MM.1S (cell line): ENCODE data around the gene GP9.
"Not testable (repeated sequence)": the region's sequence is repeated elsewhere in the genome, so short reads cannot be mapped to it uniquely, and the experiment has no call there.

Experiments used
- DNase-seq: peaks from one replicate; pipeline ENCODE4 v3.0.0-alpha.2; 2015
- H2AFZ ChIP-seq: fragments of 300-600 bp; sonication (generic); 2 replicates; pipeline ENCODE4 v1.6.0; 2016; ENCODE audit warnings: antibody characterized with exemption, low read length
- H3F3A ChIP-seq: fragments of 300-600 bp; sonication (generic); 2 replicates; pipeline ENCODE4 v1.6.1; 2016; ENCODE audit warnings: mild to moderate bottlenecking, antibody characterized with exemption, low read length, moderate library complexity, mixed read lengths; ENCODE audit not compliant: insufficient read depth
- H3K27ac ChIP-seq: fragments of 300-600 bp; sonication (generic); 2 replicates; pipeline ENCODE4 v1.5.1; 2016; ENCODE audit warnings: mild to moderate bottlenecking, low read length
- H3K27me3 ChIP-seq: fragments of 300-600 bp; sonication (generic); replicated peaks from 2 replicates; pipeline ENCODE4 v1.6.0; 2016; ENCODE audit warnings: low read length; ENCODE audit not compliant: insufficient read depth
- H3K36me3 ChIP-seq: fragments of 300-600 bp; sonication (generic); replicated peaks from 2 replicates; pipeline ENCODE4 v1.6.1; 2016; ENCODE audit warnings: mild to moderate bottlenecking, low read length, mixed read lengths; ENCODE audit not compliant: insufficient read depth
- H3K4me1 ChIP-seq: fragments of 300-600 bp; sonication (generic); 2 replicates; pipeline ENCODE4 v1.6.1; 2016; ENCODE audit warnings: low read length, mixed read lengths
- H3K4me2 ChIP-seq: fragments of 300-600 bp; sonication (generic); 2 replicates; pipeline ENCODE4 v1.6.0; 2016; ENCODE audit warnings: low read depth, low read length
- H3K4me3 ChIP-seq: fragments of 300-600 bp; sonication (generic); 2 replicates; pipeline ENCODE4 v1.5.1; 2016; ENCODE audit warnings: low read length, mixed read lengths
- H3K79me2 ChIP-seq: fragments of 300-600 bp; sonication (generic); 2 replicates; pipeline ENCODE4 v1.6.1; 2016; ENCODE audit warnings: mixed run types, low read length, mixed read lengths
- H3K9ac ChIP-seq: fragments of 300-600 bp; sonication (generic); 2 replicates; pipeline ENCODE4 v1.6.1; 2016; ENCODE audit warnings: low read length, mixed read lengths
- H3K9me2 ChIP-seq: fragments of 300-600 bp; sonication (generic); replicated peaks from 2 replicates; pipeline ENCODE4 v1.6.1; 2016; ENCODE audit warnings: mild to moderate bottlenecking, low read length, mixed read lengths; ENCODE audit not compliant: insufficient read depth
- H3K9me3 ChIP-seq: fragments of 300-600 bp; sonication (generic); replicated peaks from 2 replicates; pipeline ENCODE4 v1.6.1; 2016; ENCODE audit warnings: mild to moderate bottlenecking, low read length, mixed read lengths; ENCODE audit not compliant: insufficient read depth
- H4K20me1 ChIP-seq: fragments of 300-600 bp; sonication (generic); 2 replicates; pipeline ENCODE4 v1.6.1; 2016; ENCODE audit warnings: mild to moderate bottlenecking, low read length, moderate library complexity, mixed read lengths; ENCODE audit not compliant: insufficient read depth
- CTCF ChIP-seq: fragments of 300-600 bp; sonication (generic); IDR thresholded peaks from 2 replicates; pipeline ENCODE4 v1.5.1; 2016; ENCODE audit warnings: antibody characterized with exemption, low read length, mixed read lengths
- EZH2 ChIP-seq: fragments of 300-600 bp; sonication (generic); optimal IDR thresholded peaks from 2 replicates; pipeline ENCODE3; 2017; ENCODE audit warnings: low read depth, mild to moderate bottlenecking, antibody characterized with exemption, low read length, mixed read lengths
- EZH2phosphoT487 ChIP-seq: fragments of 300-600 bp; sonication (generic); IDR thresholded peaks from 2 replicates; pipeline ENCODE4 v1.6.1; 2018; ENCODE audit warnings: antibody characterized with exemption, low read length

Gene GP9

GRCh38 chr3:129106866-129107565 lies 46.4 kb downstream of the GP9 start:
- no peak overlapping the region for H3K4me3 ChIP-seq
- H4K20me1 ChIP-seq, result no peaks in the 10 kb centered on the region
- peaks cover 61% of the 10 kb centered on the region for H3K4me1 ChIP-seq

GRCh38 chr3:129107793-129108192 lies 47.2 kb downstream of the GP9 start:
- no peak for DNase-seq
- peaks cover 58% of the 10 kb centered on the region for H3K4me1 ChIP-seq
- H3K27ac ChIP-seq, result no peak overlapping the region
- no peak overlapping the region for H3K4me2 ChIP-seq
- H3K27me3 ChIP-seq, result no peaks in the 10 kb centered on the region
- peaks cover 82% of the 10 kb centered on the region for H3K79me2 ChIP-seq
- H3K9me2 ChIP-seq, result no peaks in the 10 kb centered on the region
- H3K9me3 ChIP-seq, result no peaks in the 10 kb centered on the region
- H3K4me3 ChIP-seq, result no peak overlapping the region
- no peak for TF ChIP-seq EZH2
- TF ChIP-seq EZH2phosphoT487, result no peak
- TF ChIP-seq CTCF, result no peak
- no peak overlapping the region for H2AFZ ChIP-seq
- peaks cover 2% of the 10 kb centered on the region; the same call in 1 of the 2 replicates for H3K36me3 ChIP-seq
- peaks cover 39% of the 10 kb centered on the region for H3F3A ChIP-seq
- H4K20me1 ChIP-seq, result no peaks in the 10 kb centered on the region
- no peak overlapping the region for H3K9ac ChIP-seq

More at GRCh38 chr3:129106866-129107565, 46.4 kb downstream of the GP9 start:
- TF ChIP-seq EZH2phosphoT487, result no peak
- TF ChIP-seq EZH2, result no peak
- TF ChIP-seq CTCF, result no peak
- Histone ChIP-seq H3K27me3 (no peaks in the 10 kb centered on the region), H2AFZ (no peak overlapping the region), H3K36me3 (peaks cover 2% of the 10 kb centered on the region; the same call in 1 of the 2 replicates), H3K9ac (no peak overlapping the region), H3K27ac (peak overlapping the region; percentile 93; the same call in 1 of the 2 replicates), H3K4me2 (peak overlapping the region; percentile 77; the same call in 1 of the 2 replicates), H3F3A (peaks cover 39% of the 10 kb centered on the region), H3K9me3 (no peaks in the 10 kb centered on the region), H3K79me2 (peaks cover 82% of the 10 kb centered on the region), H3K9me2 (no peaks in the 10 kb centered on the region)
- DNase-seq, result no peak

- H2AFZ ChIP-seq, H4K20me1 ChIP-seq, H3K4me2 ChIP-seq, H3K27ac ChIP-seq, H3K36me3 ChIP-seq, H3K9ac ChIP-seq, H3K9me3 ChIP-seq, H3K27me3 ChIP-seq, H3F3A ChIP-seq, H3K9me2 ChIP-seq, DNase-seq, H3K4me3 ChIP-seq: not testable (repeated sequence)
- Histone ChIP-seq H3K4me1 (peaks cover 27% of the 10 kb centered on the region), H3K79me2 (peaks cover 95% of the 10 kb centered on the region)
Measured at GRCh38 chr3:129111076-129111780, 50.6 kb downstream of the GP9 start.
